WTC11 (cell line): ENCODE results near the gene WWOX.

ENCODE experiments used
- CTCF ChIP-seq: fragments of 200-600 bp; IDR thresholded peaks from 2 replicates; pipeline ENCODE4 v1.8.0; 2022; ENCODE audit warnings: antibody characterized with exemption
- E2F5 ChIP-seq: sonication (generic); formaldehyde crosslinking; IDR thresholded peaks from 2 replicates; pipeline ENCODE4 v1.8.1; 2022; ENCODE audit warnings: mild to moderate bottlenecking, moderate library complexity, missing genetic modification reagents
- MAX ChIP-seq: sonication (generic); formaldehyde crosslinking; IDR thresholded peaks from 2 replicates; pipeline ENCODE4 v1.8.0; 2022; ENCODE audit warnings: mild to moderate bottlenecking, missing genetic modification reagents

- no peak for TF ChIP-seq CTCF
- no peak for TF ChIP-seq E2F5 (CRISPR knock-in tag)
- no peak for TF ChIP-seq MAX (CRISPR knock-in tag)
These were observed 650.4 kb downstream of the WWOX start for GRCh38 chr16:78749745-78750268.
